Fibroblast of skin of back (primary cell): ENCODE data around the gene RNASE4.
A peak's percentile ranks its signal among the peaks of the same experiment; 100 is the strongest.

Source experiments
- DNase-seq: peaks from one replicate; pipeline ENCODE4 v3.0.0-alpha.2; 2013

The RNASE4 gene

DNA sequence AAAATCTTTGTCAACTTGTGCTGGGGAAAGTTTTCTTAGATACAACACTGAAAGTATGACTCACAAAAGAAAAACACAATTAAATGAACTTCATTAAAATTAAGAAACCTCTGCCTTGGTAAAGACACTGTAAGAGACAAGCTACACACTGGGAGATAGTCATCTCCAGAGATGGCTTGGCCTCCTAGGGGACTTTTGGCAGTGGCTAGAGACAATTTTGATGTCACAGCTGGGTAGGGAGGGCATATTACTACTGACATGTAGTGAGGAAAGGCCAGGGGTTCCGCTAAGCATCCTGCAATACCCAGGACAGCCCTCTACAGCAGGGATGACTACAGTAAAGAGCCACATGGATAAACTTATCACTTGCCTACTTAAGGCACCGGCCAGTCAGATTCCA lies 8.7 kb upstream of the RNASE4 start:
- no peak for DNase-seq

DNA sequence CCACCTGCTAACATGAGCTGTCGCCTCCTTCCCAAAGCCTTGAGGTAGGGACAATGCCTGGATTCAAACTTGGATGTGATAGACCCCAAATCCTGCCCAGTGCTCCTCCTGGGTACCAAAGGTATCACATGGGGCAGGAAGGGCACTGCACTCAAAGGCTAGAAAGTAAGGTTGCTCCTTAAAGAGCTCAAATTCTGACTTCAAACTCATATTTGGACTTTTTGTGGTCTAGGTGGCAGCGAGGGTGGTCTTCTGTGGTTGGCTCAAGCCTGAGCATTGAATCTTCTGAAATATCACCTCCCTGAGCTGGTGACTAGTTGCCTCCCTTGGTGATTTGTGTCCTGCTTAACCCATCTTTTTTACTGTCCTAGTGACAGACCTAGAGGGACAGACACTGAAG lies 8.3 kb upstream of the RNASE4 start:
- no peak for DNase-seq

DNA sequence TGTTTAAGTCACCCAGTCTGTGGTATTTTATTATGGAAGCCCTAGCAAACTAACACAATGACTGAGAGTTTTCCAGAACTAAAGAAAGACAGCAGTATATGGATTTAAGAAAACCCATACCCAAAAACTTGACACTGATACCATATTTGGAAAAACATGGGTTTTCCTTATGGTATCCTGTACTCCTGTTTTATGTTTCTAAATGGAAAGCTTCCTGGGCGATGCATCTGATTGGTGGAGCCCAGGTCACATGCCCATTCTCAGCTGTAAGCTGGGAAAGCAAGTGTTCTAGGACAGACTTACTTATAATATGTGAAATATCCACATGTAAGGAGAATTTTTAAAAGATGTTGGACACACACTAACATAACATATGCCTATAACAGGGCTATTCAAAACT lies 4.5 kb upstream of the RNASE4 start:
- DNase-seq = peak; percentile 34

- DNase-seq = no peak
Measured at GRCh38 chr14:20680363-20680762, 4.0 kb upstream of the RNASE4 start.

- no peak for DNase-seq
Measured at GRCh38 chr14:20680843-20681347, 3.5 kb upstream of the RNASE4 start.

DNA sequence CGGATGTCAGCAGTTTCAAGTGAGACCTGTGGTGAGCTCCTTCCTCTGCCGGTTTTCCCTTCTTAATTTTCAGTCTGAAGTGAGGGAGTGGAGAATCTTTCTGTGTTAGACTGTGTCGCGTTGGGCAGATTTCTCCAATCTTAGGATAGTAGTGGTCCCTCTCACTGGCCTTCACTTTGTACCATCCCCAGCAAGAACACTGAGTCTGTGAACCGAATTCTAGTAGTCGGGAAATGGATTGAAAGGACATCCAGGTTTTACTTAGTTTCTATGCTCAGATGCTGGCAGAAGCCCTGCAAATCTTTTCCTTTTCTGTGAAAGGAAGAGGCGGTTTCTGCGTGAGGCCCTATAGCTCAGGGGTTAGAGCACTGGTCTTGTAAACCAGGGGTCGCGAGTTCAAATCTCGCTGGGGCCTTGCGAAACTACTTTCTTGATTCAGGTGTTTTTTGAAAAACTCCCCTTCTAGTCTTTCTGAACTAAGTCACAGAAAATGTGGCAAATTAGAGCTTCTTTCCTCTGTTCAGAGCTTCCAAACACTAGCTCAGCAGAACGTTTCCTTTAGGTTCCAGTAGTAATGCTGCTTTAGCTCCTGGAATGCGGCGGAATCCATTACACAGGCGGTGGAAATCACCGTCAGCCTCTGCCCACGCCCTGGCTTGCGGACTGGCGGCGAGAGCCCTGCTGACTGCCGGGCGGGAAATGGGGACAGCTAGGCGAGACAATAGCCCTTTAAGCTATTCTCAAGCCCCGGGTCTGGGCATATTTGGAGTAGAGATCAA lies 2.8 kb upstream of the RNASE4 start:
- DNase-seq = peak; percentile 87

- no peak for DNase-seq
Measured at GRCh38 chr14:20682127-20682434, 2.3 kb upstream of the RNASE4 start.

DNA sequence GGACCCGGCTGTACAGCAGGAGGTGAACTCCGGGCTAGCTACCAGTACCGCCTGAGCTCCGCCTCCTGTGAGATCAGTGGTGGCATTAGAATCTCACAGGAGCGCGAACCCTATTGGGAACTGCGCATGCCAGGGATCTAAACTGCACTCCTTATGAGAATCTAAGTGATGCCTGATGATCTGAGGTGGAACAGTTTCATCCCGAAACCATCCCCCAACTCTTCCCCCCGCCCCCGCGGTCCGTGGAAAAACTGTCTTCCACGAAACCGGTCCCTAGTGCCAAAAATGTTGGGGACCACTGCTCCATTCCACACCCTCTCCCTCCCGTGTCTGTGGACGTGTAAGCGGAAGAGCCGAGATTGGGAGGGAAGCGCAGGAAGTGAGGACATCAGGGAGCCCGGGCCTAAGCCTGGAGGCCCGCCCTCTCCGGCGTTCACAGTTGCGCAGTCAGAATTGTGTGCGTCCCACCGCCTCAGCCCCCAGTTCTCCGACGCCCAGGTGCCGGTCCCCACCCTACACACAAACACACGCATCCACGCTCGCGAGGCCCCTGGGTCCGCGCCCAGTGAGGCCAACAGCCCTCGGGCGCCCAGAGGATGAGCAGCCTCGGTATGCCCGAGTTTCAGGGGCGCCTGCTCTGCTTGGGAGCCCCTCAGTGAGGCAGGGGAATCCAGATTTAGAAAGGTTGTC lies 1.8 kb upstream of the RNASE4 start:
- peak; percentile 95 for DNase-seq

DNA sequence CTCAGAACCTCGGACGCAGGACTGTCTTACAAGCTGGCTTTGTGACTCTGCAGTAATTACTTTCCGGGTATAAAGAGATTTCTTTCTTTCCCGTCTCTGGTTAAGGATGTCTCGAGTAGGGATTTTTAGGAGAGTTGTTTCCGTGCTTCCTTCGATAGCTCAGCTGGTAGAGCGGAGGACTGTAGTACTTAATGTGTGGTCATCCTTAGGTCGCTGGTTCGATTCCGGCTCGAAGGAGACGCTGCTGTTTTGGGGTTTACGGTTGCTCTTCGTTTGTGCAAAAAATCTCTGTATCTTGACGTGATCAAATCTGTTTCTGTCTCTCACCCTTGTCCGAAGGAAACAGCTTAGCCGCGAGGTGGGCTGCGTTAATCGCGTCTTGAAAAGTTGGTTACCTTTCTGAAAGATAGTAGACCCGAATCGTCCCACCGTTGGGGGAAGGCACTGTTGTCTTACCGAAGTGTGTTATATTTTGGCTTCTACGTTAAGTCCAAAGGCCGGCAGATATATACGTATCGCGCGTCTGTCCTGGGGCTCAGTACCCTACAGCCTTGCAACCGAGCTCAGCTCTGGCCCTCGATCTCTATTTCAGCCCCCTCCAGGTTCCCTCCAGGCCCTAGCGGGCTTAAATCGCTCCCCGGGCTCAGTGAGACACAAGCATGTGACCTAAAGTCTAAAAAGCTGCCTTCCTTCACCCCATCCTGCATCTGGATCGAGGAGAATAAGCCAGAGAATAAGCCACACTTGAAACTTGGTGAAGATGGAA lies 1.1 kb upstream of the RNASE4 start:
- peak; percentile 92 for DNase-seq

- DNase-seq = peak; percentile 65
Measured at GRCh38 chr14:20684662-20685456, 499 bp downstream of the RNASE4 start.

- DNase-seq = no peak
Measured at GRCh38 chr14:20686386-20687143, 2.2 kb downstream of the RNASE4 start.

GRCh38 chr14:20687362-20688166 lies 3.2 kb downstream of the RNASE4 start:
- no peak for DNase-seq

DNA sequence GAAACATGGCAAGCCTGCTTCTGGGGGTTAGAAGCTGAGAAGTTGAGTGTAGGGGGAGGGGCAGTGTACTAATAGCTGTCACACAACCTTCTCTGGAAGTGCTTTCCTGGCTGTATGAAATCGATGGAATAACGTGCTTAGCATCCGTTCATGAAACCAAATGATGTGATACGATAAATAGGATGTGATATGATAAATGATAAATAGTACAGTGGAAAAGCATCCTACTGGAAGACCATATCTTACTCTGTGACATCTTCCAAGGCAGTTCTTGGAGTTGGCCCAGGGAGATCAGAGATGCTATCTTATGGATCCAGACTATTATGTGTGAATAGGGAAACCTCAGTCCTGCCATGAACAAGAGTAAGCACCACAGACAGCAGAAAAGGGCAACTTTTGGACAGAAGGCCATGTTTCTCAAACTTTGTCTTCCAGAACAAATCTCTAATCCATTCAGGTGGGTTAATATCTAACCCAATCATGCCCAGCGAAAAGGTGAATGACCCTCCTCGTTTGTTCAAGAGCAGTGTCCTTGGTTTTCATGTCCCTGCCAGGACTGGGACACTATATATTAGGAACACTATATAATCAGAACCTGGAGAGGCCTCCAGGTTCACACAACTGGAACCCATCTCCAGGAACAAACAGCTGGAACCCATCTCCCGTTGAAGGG lies 3.9 kb downstream of the RNASE4 start, which contains the start of gene ANG:
Gene ANG, plus strand, starts transcription at position 598 of the 673 bp plus-strand sequence. CDS start 4,801 bp downstream, outside the sequence.
- DNase-seq = no peak

DNA sequence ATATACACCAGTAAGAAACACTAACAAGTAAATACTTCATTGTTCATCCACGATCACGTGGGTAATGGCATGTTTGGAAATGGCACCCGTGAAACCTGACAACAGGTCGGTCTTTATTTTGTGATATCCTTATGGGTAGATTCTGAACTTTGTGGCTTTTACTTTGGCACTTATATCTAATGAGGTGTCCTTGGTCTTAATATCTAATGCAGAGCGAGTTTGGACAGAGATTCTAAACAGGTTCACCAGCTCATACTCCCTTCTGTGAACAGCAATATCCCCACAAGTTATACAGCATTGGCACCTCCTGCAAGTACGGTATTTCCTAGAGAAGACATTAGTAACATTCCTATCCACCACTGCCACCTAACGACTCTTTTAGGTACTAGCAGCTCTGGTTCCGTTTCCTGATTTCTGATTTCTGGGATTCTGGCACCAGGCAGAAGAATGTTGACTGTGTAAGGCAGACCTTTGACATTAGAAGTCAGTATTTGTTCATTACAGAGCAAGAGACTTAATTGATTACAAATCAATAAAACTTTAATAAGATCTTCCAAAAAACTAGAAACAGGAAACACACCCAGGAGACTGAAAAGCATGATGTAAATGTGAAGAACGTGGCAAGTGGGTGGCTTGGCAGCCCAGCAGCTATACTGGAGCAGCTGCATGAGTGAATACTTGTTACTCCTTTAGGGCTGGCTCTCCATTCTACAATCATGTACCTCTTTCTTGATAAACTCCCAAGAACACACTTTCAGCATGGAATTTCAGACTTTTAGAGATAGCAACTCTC lies 6.7 kb downstream of the RNASE4 start:
- peak; percentile 67 for DNase-seq

DNA sequence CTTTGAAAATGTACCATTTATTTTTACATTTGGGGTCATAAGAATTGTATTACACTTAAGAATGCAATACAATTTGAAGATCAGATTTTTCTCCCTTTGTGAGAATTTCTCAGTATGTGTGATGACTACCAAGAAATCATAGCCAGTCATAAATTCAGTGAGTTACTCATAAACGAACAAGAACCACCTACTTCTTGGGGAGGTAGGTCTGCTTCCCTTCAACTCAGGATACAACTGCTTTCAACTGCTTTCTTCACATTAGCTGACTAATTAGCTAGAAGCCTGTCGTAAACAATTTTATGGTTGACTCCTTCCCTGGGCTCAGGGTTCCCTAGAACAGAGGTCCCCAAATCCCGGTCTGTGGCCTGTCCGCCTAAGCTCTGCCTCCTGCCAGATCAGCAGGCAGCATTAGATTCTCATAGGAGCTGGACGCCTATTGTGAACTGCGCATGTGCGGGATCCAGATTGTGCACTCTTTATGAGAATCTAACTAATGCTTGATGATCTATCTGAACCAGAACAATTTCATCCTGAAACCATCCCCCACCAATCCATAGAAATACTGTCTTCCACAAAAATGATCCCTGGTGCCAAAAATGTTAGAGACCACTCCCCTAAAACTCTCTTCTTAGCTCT lies 7.9 kb downstream of the RNASE4 start:
- no peak for DNase-seq

DNA sequence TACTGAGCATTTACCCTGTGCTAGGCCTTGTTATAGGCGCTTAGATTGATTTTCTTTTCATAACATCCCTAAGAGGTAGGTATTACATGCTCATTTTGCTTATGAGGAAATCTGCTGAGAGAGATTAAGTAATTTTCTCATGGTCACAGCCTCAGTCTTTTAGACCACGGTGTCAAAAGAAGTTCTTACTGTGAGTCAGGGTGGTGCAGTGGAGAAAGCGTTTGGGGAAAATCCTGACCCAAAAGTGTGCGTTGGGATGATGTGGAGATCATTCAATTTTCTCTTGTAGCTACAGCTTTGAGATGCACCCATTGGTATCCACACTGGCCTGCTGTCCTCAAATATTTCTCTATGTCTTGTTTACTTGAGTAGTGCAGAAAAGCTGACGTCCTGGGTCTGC lies 12.4 kb downstream of the RNASE4 start:
- DNase-seq = no peak

GRCh38 chr14:20697273-20698017 lies 13.1 kb downstream of the RNASE4 start:
- DNase-seq = peak; percentile 66

DNA sequence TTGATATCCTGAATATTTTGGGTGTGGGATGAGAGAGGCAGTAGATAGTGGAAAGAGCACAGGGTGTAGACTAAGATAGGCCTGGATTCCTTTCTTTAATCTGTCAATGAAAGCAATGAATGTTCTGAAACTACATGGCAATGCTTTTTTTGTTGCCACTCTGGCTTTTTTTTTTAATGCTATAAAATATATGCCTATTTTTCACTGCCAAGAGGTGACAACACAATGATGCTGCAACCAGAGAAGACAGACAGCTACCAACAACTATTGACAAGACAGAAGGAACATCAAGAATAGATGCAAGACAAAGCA lies 13.6 kb downstream of the RNASE4 start:
- no peak for DNase-seq
